Measurements from ENCODE around the gene WDFY1.

GRCh38 chr2:223859070-223859469, 86.1 kb downstream of the WDFY1 start:
- no peak for TF ChIP-seq CTCF (IDR thresholded peaks at IDR 0.05)
- no peak for TF ChIP-seq POLR2A (IDR thresholded peaks at IDR 0.05)
